HFF-Myc (cell line): ENCODE data around the gene CEACAM1.
A peak's percentile ranks its signal among the peaks of the same experiment; 100 is the strongest.
"Not testable (repeated sequence)": the region's sequence is repeated elsewhere in the genome, so short reads cannot be mapped to it uniquely, and the experiment has no call there.

Experiments used
- DNase-seq: peaks from one replicate; pipeline ENCODE4 v3.0.0-alpha.2; 2011; ENCODE audit warnings: low read depth; ENCODE audit errors: extremely low read depth
- H3K4me3 ChIP-seq: replicated peaks from 2 replicates; pipeline ENCODE4 v1.5.1; 2011; ENCODE audit warnings: low read depth, mild to moderate bottlenecking, control low read depth, low read length
- TF ChIP-seq, protein P1 (sequence below): IDR thresholded peaks from 2 replicates; pipeline ENCODE4 v1.5.1; 2012; ENCODE audit warnings: mild to moderate bottlenecking, low read depth, low read length, control low read depth; ENCODE audit errors: missing control alignments

The CEACAM1 gene

DNA sequence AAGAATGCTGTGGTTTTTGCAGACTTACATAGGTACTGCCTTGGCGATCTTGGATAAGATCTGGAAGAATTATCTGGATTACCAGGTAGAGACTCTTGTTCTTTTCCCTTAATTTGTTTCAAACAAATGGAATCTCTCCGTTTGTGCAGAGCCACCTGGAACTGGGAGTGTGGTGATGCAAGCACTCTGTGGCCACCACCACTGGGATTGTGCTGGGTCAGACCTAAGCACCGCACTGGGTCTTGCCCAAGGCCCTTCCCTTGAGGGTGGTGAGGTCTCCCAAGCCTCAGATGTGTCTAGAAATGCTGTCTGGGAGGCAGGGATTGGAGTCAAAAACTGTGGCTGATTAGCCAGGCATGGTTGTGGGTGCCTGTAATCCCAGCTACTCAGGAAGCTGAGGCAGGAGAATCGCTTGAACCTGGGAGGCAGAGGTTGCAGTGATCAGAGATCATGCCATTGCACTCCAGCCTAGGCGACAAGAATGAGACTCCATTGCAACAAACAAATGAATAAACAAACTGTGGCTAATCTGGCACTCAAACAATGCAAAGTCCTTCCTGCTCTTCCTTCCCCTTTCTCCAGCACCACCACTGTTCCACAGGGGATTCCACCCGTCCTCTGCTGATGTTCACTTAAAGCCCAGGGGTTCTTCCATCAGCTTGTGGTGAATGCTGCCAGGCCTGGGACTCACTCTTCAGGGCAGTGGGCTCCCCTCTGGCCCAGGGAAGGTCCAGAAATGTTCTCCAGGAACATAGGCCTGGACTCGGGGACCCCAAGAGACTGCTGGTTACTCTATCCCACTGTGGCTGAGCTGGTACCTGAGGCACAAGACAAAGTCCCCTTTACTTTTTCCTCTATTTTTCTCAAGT lies 10.8 kb upstream of the CEACAM1 start:
- no peak for DNase-seq
- TF ChIP-seq, protein P1, sequence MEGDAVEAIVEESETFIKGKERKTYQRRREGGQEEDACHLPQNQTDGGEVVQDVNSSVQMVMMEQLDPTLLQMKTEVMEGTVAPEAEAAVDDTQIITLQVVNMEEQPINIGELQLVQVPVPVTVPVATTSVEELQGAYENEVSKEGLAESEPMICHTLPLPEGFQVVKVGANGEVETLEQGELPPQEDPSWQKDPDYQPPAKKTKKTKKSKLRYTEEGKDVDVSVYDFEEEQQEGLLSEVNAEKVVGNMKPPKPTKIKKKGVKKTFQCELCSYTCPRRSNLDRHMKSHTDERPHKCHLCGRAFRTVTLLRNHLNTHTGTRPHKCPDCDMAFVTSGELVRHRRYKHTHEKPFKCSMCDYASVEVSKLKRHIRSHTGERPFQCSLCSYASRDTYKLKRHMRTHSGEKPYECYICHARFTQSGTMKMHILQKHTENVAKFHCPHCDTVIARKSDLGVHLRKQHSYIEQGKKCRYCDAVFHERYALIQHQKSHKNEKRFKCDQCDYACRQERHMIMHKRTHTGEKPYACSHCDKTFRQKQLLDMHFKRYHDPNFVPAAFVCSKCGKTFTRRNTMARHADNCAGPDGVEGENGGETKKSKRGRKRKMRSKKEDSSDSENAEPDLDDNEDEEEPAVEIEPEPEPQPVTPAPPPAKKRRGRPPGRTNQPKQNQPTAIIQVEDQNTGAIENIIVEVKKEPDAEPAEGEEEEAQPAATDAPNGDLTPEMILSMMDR = no peak
- no peak overlapping the region for H3K4me3 ChIP-seq

DNA sequence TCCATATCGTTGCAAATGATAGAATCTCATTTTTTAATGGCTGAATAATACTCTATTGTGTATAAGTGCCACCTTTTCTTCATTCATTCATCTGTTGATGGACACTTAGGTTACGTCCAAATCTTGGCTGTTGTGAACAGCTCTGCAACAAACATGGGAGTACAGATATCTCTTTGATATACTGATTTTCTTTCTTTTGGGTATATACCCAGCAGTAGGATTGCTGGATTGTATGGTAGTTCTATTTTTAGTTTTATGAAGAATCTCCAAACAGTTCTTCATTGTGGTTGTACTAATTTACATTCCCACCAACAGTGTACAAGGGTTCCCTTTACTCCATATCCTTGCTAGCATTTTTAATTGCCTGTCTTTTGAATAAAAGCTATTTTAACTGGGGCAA lies 7.0 kb upstream of the CEACAM1 start:
- not testable (repeated sequence) for H3K4me3 ChIP-seq, DNase-seq

DNA sequence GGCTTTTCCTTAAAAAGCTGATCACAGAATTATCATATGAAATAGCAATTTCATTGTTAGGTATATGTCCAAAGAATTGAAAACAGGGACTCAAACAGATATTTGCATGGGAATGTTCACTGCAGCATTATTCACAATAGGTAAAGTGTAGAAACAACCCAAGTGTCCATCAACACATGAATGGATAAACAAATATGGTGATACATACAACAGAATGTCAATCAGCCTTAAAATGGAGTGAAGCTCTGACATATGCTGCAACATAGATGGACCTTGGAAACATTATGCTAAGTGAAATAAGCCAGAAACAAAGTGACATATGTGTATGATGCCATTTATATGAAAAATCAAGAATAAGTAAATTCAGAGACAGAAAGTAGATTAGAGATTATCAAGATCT lies 6.1 kb upstream of the CEACAM1 start:
- DNase-seq = no peak
- TF ChIP-seq, protein P1 = no peak

DNA sequence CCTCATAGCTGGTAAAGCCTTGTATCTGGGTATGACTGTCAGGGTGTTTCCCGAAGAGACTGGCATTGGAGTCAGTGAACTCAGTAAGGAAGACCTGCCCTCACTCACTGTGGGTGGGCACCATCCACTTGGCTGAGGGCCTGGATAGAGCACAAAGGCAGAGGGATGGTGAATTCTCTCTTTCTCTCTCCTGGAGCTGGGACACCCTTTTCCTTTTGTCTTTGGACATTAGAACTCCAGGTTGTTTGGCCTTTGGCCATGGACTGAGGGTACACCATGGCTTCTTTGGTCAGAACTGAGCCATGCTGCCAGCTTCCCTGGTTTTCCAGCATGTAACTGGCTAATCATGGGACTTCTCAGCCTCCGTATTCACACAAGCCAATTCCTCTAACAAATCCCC lies 4.6 kb upstream of the CEACAM1 start:
- DNase-seq = no peak
- TF ChIP-seq, protein P1 = no peak
- H3K4me3 ChIP-seq = no peak overlapping the region

More for the DNA sequence above, 6.1 kb upstream of the CEACAM1 start:
- no peak overlapping the region for H3K4me3 ChIP-seq

DNA sequence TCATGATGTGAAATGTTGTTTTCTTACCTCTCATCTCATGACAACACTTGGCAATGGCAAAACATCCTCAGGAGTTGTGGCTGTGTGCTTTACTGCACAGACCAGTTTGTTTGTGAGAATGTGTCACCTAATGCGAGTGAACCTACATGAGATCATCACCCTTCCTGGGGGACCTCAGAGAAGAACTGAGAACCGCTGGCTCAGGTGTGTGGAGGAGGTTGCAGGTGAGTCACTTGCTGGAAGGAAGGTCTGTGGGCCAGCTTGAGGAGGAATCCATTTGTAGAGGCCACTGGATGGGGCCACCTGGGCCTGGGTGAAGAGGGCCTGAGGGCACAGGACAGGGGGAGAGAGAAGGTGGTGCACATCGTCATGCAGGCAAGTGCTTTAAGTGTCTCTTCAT lies 3.0 kb upstream of the CEACAM1 start:
- DNase-seq = no peak
- TF ChIP-seq, protein P1 = no peak
- H3K4me3 ChIP-seq = no peak overlapping the region

DNA sequence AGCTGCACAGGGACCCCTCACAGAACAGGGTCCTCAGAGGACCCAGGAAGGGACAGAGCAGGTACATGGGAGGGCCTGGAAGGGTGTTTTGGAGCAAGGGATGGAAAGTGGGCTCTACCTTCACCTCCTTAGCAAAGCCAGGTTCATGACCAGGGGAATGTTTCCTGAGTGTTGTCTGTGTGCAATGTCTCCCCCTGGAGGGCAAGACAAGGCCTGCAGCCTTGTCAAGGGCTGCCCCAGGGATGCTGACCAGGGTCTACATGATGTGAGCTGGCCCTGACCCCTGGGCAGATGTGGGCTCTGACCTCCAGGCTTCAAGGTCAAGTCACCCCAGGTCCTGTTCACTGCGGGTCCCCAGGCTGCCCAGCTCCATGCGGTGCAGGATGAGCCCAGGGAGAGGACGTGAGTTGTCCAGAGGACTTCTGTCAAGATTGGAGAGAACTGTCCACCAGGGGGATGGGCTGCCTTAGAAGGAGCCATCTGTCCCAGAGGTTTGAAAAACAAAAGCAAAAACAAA lies 1.0 kb upstream of the CEACAM1 start:
- no peak overlapping the region for H3K4me3 ChIP-seq
- peak; percentile 12 for DNase-seq

DNA sequence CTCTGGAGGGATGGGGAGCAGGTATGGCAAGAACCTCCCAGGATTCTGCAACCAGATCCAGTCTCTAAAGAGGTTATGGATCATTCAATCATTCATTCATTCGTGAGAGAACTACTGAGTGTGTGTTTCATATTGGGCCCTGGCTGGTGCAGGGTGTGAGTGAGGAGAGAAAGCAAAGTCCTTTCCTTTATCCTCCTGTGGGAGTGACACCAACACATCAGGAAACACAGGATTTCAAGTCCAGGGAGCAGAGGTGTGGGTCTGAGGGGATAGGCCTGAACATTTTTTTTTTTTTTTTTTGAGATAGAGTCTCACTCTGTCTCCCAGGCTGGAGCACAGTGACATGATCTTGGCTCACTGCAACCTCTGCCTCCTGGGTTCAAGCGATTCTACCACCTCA lies 3.3 kb downstream of the CEACAM1 start:
- no peak for DNase-seq
- TF ChIP-seq, protein P1 = no peak
- no peak overlapping the region for H3K4me3 ChIP-seq

More for the DNA sequence above, 1.0 kb upstream of the CEACAM1 start:
- TF ChIP-seq, protein P1 = peak; percentile 95
